Inflammatory macrophage (primary cell): ENCODE data around the gene APOH.

Experiments
- DNase-seq, 2 donors: peaks; one replicate each; pipeline ENCODE4 v3.0.0-alpha.2; 2020 to 2022

APOH gene

GRCh38 chr17:66234611-66235010, 5.4 kb upstream of the APOH start:
- DNase-seq: no peak

DNA sequence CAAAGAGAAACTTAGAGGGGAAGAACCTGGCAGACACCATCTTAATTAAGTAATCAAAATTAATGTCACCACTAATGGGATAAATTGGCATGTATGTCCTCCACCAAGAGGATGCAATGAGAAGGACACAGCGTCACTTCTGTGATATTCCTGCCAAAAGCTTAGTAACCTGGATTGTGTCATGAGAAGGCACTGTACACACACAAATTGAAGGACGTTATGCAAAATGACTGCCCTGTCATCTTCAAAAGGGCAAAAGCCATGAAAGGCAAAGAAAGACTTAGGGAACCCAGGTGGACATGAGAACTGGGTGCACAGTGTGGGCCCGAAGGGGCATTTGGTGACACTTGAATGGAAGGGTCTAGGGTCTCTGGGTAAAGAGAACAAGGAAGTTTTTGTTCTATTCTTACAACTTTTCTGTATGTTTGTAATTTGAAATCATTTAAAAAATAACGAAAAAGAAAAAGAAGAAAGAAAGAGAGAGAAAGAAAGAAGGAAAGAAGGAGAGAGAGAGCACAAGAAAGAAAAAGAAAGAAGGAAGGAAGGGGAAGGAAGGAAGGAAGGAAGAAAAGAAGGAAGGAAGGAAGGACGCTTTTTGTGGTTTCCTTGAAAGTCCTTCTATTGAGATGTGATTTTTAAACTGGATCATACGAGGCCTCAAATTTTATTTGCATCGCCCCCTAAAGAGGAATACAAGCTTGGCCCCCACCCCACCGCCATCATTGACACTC, 4.0 kb upstream of the APOH start:
- DNase-seq: no peak

DNA sequence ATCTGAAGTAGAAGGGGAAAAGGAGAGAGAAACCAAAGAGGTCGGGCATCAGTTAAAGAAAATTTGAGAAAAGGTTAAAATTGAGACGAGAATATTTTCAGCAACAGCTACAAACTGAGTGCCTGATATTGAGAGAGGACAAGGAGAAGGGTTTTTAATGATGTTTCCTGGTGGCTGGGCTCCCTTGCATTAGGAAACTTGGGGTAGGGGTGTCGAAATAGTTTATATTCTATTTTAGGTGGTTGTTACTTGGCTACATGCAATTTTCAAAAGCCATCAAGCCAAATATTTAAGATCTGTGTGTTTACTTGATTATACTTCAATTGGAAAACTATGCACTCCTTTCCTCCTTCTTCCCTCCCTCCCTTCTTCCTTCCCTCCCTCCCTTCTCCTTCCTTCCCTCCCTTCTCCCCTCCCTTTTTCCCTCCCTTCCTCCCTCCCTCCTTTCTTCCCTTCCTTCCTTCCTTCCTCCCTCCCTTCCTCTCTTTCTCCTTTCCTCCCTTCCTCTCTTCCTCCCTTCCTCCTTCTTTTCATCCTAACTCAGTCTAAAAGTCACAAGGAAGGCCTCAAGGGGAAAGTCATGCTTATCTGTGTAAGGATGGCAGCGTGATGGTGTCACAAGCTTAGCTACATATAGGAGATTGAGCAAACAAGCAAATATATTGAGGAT, 1.8 kb upstream of the APOH start:
- DNase-seq: no peak

DNA sequence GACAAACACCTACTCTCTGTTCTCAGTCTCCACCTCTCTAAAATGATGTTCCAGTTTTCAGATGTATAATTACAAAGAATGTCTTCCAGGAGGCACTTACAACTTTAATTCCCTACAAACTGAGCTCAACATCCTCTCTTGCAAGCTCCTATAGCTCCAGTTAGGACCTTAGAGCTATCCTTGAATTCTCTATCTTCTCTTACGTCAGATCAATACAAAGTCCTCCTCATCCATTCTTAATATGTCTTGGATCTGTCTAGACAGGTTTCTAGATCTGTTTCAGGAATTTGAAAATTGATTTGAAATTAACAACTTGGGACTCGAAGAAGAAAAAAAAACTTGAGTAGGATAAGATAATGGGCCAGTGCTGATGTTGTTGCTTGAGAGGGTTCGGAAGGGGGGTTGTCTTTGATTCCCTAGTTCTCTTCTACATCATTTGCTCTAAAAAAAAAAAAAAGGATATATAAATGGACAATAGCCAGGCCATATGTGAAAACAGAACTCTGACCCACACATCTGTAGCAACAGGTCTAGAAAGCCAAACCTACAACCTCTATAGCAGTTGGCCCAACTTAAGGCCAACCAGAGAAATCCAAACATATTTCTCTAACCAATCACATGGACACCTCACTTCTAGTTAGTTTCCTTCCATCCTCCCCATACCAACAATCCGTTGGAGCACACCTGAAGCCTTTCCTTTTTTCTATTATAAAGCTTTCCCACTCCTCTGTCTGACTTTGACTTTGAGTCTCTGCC, 746 bp upstream of the APOH start:
- no peak for DNase-seq

DNA sequence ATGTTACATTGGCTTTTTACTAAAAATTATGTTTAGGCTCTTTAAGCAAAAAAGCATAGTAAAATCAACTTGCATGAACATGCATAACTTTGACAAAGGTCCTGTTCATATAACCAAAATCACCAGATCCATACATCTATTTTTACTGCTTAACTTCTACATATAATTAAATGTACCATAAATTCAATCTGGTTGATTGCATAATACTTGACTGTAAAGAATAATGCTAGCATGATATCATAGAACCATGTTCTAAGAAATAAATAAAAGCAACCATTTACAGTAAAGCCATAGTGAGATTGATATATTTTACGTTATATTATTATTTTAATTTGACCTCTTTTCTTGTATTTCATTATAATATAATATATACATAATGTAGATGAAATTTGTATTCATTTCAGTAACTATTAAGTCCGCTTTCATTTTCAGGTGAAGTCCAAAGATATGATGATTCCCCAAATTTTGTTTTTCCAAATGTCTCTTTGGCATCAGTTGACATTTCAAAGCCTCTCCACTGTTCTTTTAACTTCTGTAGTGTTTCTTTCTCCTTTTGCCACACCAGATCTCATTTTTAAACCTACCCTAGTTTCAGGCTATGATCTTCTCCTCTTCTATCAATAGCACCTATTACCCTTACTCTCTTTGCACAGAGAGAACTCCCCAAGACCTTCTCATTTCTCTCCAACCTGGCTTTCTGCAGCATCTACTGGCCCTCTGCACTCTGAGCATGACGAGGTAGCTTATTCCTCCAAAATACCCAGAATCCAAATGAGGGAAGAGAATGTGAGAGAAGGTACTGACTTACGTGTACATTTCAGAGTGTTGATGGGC, 1.8 kb downstream of the APOH start:
- no peak for DNase-seq

DNA sequence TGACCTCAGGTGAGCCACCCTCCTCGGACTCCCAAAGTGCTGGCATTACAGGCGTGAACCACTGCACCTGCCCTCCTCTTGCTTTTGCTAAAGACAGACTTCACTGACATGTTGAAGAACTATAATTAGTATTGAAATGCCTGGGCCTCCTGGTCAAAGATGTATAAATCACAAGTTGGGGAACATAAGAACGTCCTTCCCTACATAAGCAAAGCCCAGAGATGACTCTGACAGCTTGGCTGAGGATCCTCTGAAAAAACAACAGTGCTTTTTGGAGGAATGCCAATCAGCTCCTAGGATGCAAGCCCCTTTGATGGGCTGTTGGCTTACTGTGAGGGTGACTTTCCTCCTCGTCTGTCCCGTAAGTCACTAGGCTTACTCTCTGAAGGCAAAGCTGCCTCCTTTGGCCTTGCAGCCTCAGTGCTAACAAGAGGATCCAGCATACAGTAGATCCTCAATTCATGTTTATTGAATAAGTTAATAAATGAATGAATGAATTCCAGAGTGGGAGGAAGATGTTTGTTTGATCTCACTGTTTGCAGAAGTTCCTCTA, 6.3 kb downstream of the APOH start:
- DNase-seq: no peak

GRCh38 chr17:66221755-66222530, 7.3 kb downstream of the APOH start:
- no peak for DNase-seq

- DNase-seq: no peak
These were observed 7.9 kb downstream of the APOH start for GRCh38 chr17:66221343-66221742.

DNA sequence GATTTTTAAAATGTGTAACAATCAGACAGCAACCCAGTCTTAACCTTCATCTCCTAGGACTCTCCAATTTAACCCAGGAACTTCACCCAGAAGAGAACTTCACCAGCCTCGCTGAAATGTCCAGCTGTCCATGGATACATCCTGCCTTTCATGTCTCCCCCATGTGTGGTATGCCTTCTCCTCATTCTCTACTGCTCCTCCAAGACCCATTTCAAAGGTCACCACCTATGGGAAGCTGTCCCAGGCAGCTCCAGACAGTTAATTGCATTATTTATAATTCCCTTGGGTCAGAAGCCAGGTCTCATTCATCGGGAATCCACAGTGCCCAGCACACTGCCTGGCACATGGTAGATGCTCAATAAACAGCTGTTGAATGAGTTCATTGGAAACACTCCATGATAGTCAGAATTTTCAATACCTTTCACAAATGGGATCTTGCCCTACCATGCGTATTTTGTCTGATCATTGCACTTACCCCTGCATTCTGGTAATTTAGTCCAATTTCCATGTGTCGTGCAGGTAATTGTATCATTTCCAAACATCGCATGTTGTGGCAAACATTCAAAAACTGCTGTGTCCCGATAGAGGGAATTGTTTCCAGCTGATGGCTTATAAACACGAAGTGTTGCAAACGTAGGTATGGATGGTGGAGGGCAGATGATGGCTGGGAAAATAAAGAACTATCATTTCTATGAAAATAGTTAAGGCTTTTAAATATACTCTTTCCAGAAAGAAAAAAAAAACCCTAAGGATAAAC, 9.0 kb downstream of the APOH start:
- no peak for DNase-seq

GRCh38 chr17:66215529-66215911, 13.7 kb downstream of the APOH start:
- no peak for DNase-seq

- DNase-seq: no peak
These were observed 14.2 kb downstream of the APOH start for GRCh38 chr17:66214884-66215528.

DNA sequence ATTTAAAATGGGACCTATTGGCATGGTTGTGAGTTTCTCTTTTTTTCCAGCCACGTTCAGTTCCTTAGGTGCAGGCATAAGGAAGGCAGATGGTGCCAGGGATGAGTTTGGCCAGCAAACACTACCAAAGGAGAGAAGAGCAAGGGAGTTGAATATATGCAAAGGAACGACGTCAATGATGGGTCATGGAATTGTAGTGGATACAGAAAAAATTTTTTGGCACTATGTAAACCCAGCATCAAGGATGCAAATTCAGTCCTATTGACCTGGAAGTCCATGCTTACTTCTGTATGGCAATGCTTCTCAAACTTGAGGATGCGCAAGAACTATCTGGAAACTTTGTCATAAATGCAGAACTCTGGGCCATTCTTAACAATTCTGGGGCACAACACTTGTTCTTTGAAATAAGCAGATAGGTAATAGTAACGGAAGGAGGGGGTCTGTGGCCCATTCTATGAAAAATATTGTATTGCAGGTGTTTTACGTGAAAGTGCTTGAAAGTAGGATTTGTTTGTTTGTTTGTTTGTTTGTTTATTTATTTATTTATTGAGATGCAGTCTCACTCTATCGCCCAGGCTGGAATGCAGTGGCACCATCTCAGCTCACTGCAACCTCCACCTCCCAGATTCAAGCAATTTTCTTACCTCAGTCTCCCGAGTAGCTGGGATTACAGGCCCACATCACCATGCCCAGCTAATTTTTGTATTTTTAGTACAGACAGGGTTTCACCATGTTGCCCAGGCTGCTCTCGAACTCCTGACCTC, 18.0 kb downstream of the APOH start:
- DNase-seq: no peak

- DNase-seq: no peak
These were observed 19.0 kb downstream of the APOH start for GRCh38 chr17:66210208-66210574.

GRCh38 chr17:66207936-66208335, 21.3 kb downstream of the APOH start:
- no peak for DNase-seq

GRCh38 chr17:66203274-66204015, 25.8 kb downstream of the APOH start:
- no peak for DNase-seq

DNA sequence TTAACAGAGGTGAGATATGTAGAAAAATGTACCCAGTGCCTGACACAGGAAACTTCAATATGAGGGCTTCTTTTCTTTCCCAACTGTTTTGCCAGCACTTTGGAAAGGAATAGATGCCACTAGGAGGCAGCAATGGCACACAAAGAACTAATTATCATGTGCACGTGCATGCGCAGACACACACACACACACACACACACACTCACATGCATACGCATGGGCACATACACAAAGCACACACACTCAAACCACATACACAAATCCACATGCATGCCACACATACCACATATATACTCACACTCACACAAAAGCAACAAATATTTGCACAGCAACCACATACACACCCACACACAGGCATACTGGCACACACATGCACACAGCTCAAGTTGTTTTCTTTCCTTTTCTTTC, 28.5 kb downstream of the APOH start:
- DNase-seq: peak; percentile 47 to 58

- no peak for DNase-seq
These were observed 31.0 kb downstream of the APOH start for GRCh38 chr17:66198242-66198641.

DNA sequence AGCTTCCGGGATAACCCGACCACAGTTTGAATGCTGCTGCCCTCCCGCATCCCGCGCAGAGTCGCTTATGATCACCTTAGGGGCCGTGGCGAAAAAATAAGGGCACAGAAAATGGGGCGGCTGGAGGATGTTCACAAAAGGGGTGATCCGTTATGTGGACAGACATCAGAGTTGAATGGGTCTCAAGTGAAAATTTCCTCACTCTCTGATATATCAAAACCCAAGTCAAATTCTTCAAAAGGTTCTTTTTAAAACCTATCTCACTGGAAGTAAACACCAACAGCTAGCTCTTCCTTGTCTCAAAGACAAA, 36.9 kb downstream of the APOH start:
- no peak for DNase-seq
